HG02798 (cell line): ENCODE results near the gene PI4KA.
A peak's percentile ranks its signal among the peaks of the same experiment; 100 is the strongest.
"Not testable (repeated sequence)": the region's sequence is repeated elsewhere in the genome, so short reads cannot be mapped to it uniquely, and the experiment has no call there.

Source experiments
- ATAC-seq: cut with Tn5 transposase; IDR thresholded peaks from one replicate; pipeline ENCODE4 v1.9.1; 2021; ENCODE audit warnings: mild to moderate bottlenecking; ENCODE audit not compliant: unreplicated experiment, poor library complexity

Gene PI4KA

DNA sequence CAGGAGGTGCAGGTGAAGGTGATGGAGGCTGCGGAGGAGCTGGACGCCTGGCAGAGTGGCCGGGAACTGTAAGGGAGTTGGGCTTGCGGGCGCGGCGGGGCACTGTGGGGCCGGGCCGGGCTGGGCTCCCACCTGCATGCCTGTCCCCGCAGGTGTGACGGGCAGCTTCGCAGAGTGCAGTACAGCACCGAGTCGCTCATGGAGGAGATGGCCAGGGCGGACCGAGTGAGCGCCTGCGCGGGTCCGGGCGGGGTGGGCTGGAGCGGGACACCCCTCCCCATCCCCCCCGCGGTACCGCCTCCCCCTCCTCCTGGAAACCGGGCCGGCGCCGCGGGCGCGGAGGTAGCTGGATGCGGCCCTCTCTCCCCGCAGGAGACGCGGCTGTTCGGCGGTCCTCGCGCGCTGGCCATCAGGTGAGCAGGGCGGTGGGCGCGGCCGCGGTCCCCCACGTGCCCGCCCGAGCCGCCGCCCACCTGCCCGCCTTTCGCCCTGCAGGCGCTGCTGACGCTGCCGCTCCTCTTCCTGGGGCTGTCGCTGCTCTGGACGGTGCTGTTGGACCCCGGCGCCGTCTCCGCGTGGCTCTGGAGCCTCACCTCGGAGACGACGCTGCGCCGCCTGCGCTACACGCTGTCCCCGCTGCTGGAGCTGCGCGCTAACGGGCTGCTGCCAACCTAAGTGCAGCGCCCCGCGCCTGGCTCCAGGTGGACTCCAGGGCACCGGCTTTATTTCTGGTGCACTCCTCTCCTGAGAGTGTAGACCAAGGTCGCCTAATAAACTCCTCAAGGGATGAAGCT lies 154.6 kb downstream of the PI4KA start:
- ATAC-seq, result not testable (repeated sequence)

DNA sequence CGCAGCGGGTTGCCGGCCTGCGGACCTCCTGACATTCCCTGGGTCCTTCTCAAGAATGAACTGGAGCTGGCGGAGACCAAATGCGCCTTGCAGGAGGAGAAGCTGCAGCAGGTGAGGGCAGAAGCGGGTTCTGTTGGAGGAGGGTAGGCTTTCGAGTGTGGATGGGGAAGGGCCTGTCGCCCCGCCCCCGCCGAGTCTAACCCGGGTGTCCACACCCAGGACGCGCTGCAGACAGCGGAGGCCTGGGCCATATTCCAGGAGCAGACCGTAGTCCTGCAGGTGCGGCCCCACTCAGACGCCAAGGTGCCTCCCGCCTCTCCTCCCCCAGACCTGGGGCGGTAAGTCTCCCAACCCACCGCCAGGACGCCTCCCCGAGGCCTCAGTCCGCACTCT lies 155.2 kb downstream of the PI4KA start:
- ATAC-seq, result peak; percentile 25

DNA sequence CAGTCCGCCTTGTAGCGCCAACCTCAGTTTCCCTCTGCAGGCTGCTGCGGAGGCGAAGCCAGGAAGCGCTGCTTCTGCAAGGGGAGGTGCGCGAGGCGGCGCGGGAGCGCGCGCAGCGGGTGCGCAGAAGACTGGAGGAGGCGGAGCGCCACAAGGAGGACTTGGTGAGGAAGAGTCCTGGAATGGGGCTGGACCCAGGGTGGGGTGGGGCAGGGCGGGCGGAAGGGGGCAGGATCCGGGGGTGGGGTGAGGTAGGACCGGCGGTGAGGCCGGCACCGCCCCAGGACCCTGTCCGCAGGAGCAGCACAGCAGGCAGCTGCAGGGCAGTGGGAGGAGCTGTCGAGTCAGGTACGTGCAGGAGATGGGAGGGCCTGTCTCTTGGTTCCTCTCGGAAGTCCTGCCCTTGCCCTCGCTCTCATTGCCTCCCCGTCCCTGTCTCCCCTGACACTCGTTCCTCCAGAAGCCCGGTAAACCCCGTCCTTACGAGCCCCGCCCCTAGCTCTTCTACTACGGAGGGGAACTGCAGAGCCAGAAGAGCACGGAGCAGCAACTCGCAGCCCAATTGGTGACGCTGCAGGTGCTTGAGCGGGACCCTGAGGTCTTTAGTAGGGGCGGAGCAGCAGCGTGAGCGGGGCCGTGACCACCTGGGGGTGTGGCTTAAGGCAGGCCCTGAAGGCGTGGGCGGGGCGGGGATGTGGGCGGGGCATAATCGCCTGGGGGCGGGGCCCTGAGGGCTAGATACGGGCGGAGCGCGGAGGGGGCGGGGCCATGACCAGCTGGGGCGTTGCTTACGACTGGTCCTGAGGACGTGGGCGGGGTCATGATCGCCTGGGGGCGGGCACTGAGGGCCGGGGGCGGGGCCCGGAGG lies 155.8 kb downstream of the PI4KA start:
- peak; percentile 75 for ATAC-seq

DNA sequence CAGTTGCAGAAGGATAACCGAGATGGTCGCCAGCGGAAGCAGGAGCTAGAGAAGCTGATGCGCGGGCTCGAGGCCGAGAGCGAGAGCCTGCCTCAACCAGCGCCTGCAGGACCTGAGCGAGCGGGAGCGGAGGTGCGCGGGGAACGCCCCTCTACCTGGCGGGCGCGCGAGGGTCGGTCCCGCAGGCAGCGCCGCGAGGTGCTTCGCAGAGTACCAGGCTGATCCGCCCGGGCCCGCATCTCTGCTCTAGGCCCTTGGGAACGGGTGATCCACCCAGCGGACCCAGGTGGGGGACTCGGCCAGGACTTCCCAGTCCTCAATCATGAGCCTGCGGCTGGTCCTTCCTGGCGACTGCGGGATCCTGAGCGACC lies 156.5 kb downstream of the PI4KA start:
- peak; percentile 19 for ATAC-seq

DNA sequence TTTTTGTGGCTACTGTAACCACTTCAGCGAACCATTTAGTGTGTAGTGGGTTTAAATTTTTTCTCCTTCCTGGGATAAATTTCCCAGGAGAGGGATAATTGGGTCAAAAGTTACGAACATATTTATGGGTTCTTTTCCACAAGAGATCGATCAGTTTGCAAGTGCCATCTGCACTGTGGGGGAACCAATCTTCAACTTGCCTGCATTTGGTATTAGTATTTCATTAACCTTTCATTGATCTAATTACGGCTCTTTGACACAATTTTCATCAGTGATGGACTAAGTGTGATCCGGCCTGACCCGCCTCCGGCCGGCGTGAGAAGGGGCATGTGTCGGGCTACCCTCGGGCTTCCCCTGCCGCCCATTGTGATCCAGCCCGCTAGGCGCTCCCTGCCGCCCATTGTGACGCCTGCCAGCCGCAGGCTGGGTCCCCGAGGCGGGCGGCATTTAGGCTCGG lies 156.9 kb downstream of the PI4KA start:
- peak; percentile 1 for ATAC-seq

DNA sequence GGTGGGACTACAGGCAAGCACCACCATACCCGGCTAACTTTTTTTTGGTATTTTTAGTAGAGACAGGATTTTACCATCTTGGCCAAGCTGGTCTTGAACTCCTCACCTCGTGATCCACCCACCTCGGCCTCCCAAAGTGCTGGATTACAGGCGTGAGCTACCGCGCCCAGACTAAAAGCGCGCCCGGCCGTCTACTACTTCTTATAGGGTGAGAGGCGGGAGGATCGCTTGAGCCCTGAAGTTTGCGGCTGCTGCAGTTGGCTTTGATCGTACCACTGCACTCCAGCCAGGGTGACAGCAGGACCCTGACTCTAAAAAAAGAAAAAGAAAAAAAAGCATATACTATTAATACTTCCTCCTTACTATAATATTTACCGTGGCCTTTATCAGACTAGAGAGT lies 158.3 kb downstream of the PI4KA start:
- not testable (repeated sequence) for ATAC-seq

DNA sequence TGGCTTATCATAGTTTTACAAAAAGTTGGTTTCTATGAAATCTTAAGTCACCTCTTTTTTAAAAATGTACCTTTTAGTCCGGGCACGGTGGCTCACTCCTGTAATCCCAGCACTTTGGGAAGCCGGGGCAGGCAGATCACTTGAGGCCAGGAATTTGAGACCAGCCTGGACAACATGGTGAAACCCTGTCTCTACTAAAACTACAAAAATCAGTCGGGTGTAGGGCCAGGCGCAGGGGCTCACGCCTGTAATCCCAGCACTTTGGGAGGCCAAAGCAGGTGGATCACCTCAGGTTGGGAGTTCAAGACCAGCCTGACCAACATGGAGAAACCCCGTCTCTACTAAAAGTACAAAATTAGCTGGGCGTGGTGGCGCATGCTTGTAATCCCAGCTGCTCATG lies 158.8 kb downstream of the PI4KA start:
- ATAC-seq, result not testable (repeated sequence)

DNA sequence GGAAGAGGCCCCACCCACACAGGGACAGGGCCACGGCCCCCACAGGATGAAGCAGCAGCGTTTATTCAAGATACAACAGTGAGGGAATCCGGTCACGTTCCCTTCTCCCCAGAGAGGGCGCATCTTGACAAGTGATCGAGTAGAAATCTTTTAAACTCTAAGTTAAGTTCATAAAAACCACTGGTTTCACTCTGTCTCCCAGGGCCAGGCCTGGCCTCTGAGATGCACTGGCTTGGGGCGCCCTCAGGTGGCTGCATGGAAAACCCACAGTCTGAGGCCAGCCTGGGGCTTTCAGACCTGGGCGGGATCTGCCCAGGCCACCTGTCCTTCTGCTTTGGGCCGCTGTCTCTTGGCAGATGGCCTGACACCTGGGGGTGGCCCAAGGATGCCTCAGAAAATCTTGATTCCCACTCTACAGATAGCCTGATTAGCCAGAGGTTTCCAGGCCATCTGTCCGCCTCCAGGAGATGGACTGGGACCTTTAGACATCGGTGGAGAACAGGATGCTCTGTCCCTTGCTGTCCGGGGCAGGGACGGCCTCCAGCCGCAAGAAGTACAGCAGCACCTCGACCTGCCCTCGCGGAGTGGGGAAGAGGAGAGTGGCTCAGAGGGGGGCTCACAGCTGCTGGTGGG lies 161.0 kb downstream of the PI4KA start:
- not testable (repeated sequence) for ATAC-seq

DNA sequence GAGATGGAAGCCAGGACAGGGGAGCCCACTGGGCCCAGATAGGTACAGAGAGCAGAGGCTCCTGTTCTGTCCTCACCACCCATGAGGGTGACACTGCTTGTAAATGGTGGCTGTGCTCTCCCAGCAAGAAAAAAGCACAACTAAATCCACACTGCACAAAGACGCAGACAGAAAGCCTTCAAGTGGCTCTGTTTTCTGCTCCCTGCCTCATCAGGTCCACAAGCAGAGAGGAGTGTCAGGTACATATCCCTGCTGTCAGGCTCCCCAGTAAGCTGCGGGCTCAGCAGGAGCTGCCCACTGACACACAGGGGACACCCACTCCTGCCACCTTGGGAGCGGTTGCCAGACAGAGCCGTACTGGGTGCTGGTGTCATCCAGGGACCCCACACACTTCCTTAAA lies 162.6 kb downstream of the PI4KA start:
- not testable (repeated sequence) for ATAC-seq

DNA sequence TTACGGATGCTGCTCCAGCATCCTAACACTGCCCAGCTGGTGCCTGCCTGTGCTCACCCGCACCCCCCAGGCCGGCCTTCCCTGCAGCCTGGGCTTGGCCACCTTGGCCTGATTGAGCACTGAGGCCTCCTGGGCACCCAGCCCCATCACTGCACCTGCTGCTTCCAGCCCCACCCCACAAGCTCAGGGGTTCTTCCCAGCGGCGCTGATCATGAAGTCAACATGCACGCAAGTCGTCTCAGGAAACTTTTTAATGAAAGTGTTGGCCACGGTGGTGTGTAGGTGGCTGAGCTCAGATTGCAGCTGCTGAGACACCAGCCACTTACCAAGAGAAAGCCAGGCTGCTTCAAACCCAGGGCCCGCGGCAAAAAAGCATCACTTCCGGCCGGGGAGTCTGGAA lies 163.4 kb downstream of the PI4KA start:
- not testable (repeated sequence) for ATAC-seq

DNA sequence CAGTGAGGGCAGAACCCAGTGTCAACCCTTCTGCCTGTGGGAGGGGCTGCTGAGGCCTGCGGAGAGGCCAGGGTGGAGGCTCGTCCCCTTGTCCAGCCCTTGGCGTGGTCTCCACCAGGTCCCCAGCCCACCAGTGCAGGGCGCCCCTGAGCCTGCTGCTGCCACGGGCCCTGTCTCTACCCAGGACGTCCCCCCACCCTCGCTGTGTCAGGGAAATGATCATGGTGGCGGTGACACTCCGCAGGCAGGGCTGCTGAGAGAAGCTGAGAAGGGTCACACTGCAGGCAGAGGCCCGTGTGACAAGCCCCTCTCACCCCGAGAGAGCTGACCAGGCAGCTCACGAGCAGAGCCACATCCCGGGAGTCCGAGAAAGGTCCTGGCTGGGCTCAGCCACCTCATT lies 164.4 kb downstream of the PI4KA start:
- ATAC-seq, result not testable (repeated sequence)

DNA sequence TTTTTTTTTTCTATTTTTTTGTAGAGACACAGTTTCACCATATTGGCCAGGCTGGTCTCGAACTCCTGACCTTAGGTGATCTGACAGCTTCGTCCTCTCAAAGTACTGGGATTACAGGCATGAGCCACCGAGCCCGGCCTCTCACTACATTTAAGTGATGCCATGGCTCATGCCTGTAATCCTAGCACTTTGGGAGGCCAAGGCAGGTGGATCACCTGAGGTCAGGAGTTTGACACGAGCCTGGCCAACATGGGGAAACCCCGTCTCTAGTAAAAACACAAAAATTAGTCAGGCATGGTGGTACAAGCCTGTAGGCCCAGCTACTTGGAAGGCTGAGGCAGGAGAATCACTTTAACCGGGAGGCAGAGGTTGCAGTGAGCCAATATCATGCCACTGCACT lies 165.7 kb downstream of the PI4KA start:
- ATAC-seq, result not testable (repeated sequence)

DNA sequence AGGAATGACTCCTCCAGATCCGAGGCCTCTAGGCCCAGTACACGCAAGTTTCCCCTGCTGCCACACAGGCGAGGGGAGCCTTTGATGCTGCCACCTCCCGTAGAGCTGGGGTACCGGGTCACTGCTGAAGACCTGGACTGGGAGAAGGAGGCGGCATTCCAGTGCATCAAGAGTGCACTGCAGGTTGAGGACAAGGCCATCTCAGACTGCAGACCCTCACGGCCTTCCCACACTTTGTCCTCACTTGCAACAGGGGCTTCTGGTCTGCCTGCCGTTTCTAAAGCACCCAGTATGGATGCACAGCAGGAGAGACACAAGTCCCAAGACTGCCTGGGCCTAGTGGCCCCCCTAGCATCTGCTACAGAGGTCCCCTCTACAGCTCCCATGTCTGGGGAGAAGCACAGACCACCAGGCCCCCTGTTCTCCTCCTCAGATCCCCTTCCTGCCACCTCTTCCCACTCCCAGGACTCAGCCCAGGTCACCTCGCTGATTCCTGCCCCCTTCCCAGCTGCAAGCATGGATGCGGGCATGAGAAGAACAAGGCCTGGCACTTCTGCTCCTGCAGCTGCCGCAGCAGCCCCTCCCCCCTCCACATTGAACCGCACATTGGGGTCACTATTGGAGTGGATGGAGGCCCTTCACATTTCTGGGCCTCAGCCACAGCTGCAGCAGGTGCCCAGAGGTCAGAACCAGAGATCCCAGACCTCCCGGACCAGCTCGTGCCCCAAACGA lies 167.9 kb downstream of the PI4KA start:
- not testable (repeated sequence) for ATAC-seq

DNA sequence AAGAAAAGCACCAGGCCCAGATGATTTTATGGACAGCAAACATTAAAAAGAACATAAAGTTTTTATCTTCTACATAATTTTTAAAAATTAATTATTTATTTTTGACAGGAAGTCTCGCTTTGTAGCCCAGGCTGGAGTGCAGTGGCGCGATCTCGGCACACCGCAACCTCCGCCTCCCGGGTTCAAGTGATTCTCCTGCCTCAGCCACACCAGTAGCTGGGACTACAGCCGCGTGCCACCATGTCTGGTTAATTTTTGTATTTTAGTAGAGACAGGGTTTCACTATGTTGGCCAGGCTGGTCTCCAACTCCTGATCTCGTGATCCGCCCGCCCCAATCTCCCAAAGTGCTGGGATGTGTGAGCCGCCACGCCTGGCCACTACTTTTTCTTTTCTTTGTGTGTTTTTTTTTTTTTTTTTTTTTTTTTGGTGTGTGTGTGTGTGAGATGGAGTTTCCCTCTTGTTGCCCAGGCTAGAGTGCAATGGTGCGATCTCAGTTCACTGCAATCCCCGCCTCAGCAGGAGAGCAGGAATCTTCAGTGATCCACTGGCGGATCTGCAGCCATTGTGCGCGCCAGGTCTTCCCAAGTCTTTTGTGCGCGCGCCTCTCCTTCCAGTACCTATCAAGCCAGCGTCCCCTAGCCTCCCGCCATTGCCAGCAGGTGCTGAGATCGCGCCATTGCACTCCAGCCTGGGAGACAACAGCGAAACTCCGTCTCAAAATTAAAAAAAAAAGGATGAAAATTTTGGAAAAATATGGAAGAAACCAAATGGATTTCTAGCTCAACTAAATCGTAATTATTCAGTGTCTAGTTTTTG lies 171.0 kb downstream of the PI4KA start:
- ATAC-seq, result not testable (repeated sequence)

DNA sequence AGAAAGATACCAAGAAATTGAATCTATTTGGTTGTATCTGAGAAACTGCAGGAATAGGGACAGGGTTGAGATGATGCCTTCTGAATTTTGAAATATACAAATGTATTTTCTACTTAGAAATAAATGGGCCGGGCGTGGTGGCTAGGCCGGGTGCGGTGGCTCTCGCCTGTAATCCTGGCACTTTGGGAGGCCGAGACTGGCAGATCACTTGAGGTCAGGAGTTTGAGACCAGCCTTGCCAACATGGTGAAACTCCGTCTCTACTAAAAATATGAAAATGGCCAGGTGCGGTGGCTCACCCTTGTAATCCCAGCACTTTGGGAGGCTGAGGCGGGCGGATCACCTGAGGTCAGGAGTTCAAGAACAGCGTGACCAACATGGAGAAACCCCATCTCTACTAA lies 172.8 kb downstream of the PI4KA start:
- not testable (repeated sequence) for ATAC-seq

DNA sequence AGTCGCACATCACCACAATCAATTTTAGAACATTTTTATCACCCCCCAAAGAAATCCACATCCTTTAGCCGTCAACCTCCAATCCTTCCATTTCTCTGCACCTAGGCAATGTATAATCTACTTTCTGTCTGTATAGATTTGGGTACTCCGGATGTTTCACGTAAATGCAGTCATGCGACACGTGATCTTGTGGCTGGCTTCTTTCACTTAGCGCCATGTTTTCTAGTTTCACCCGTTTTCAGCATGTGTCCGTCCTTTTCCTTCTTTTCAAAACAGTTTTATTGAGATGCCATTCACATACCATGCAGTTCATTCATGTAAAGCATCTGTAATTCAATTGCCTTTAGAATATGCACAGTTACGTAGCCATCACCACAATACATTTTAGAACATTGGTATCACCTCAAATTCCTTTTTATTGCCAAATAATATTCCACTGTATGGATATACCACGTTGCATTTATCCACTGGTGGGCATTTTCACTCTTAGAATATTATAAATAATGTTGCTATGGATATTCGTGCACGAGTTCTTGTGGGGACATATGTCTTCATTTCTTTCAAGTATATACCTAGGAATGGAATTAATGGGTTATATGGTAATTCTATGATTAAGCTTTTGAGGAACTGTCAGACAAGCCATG lies 179.7 kb downstream of the PI4KA start:
- not testable (repeated sequence) for ATAC-seq

DNA sequence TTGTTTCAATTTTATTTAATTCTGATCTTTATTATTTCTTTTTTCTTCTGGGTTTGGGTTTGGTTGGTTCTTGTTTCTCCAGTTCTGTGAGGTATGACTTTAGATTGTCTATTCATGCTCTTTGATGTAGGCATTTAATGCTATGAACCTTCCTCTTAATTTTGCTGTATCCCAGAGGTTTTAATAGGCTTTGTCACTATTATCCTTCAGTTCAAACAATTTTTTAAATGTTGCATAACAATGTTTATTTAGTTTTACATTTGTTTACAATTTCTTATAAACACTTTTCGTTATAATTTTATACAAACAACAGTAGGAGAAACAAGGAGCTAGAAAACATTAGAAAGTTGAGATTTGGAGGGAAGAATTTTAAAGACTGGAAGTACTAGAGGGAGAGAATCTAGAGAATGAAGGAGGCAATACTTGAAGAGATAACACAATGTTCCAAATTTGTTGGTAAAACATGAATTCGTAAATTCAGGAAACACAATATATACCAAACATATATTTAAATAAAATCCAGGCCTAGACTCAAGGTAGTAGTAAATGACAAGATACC lies 180.8 kb downstream of the PI4KA start:
- ATAC-seq, result no peak

DNA sequence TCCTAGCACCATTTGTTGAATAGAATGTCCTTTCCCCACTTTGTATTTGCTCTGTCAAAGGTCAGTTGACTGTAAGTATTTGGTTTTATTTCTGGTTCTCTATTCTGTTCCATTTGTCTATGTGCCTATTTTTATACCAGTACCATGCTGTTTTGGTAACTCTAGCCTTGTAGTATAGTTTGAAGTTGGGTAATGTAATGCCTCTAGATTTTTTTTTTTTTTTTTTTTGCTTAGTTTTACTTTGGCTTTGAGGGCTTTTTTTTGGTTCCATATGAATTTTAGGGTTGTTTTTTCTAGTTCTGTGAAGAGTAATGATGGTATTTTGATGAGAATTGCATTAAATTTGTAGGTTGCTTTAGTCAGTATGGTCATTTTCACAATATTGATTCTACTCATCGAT lies 183.0 kb downstream of the PI4KA start:
- ATAC-seq, result not testable (repeated sequence)

DNA sequence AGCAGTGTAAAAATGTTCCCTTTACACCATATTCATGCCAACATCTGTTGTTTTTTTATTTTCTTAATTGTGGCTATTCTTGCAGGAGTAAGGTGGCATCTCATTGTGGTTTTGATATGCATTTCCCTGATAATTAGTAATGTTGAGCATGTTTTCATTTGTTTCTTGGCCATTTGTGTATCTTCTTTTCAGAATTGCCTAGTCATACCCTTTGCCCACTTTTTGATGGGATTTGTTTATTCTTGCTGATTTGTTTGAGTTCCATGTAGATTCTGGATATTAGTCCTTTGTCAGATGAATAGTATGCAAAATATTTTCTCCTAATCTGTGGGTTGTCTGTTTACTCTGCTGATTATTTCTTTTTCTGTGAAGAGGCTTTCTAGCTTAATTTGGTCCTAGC lies 183.6 kb downstream of the PI4KA start:
- no peak for ATAC-seq
